NAMALWA (cell line): Measurements from ENCODE around the gene IMMP2L.

Experiments used
- DNase-seq: peaks from one replicate; pipeline ENCODE4 v3.0.0-alpha.2; 2015; ENCODE audit warnings: low spot score

IMMP2L gene

DNA sequence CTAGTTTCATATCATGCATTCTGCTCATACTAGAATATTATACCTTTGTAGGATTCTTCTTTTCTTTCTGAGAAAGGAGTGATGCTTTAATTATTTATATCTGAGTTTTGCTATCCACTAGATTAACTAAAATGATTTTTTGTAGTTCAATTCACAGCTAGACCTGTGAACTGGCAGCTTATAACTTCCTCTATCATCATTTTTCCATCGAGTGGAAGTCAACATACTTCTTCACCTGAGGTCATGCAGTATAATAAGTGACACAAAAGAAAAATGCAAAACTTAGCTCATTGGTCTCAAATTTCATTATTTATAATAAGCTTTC lies 463.4 kb downstream of the IMMP2L start:
- DNase-seq = no peak

DNA sequence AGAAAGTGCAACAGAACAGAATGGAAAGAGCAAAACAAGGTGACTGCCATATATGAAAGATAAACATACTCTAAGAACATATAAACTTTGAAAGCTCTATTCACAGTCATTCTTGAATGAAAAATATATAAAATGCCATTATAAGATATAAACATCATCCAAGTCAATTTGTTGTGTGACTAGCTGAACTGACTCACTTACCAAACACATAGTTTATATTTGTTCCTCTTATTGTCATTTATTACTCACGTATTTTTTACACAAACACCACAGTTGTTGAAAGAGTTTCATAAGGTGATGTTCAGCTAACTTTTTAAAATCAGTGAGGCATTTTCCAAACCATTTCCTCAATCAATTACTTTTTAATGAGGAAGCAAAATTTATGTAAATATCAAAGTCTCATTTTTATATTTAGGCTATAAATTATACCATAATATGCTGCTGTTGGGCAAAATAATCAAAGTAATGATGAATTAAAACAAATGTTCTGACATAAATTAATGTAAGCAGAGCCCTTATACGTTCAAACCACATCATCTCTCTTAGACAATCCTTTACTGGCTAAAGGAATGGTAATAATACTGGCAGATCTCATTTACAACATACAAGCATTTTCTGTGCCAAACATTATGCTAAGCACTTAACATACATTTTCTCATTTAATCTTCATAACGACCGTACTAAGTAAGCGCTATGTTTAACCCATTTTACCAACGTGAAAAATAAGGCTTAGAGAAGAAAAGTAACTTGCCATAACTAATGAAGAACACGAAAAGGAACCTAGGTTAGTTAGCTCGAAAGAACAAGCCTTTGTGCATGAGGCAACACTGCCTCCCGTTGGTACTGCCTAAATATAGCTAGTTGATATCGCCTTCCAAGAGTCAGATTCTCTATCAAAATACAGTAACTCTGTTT lies 464.0 kb downstream of the IMMP2L start:
- peak; percentile 55 for DNase-seq

DNA sequence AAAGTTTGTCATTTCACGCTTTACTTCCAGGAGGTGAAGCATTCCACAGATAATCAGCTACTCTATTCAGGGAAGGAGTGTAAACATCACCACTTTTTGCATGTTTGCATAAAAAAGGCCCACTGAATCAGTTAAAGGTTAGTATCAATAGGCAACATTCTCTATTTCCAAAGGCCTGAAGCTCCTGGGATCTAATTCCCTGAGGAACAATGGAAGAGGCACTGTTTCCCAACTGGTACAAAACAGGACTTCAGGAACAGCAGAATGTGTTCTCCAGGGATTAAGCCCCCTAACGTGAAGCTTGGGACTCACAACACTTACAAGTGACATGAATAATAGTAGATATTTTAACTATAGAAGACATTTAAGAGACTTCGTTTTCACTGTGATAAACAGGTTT lies 465.3 kb downstream of the IMMP2L start:
- DNase-seq = no peak

DNA sequence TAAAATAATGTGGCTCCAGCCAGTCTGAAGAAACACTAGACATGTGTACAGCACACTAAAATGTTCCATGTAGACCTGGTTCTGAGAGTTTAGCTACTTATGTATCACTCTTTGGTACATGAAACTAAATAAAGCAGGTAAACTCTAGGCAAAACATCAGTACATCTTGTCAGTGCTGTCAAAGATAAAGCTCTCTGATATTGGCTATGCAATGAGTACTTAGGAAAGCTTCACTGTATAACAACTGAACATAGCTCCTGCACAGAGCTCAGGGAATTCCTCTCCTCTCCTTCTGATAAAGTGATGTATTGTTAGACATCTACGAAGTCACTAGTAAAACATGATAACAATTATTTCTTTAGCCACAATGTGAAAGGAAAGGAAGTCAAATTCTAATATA lies 467.9 kb downstream of the IMMP2L start:
- DNase-seq = no peak

DNA sequence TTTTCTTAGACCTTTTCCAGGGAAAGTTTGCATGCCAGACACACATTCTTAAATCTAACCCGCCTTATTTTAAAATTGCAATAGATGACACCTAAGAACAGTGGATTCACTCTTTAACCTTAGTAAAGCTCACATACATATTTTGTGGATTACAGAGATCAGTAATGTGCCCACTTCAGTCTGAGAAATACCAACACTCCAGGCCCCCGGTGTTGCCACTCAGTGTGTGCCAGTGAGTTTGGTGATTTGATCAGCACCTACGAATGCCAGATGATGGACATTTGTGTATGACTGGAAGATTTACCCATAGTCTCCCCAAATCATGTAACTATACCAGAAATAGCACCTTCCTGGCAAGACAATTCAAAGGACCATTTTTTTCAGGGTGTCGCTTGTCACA lies 468.8 kb downstream of the IMMP2L start:
- no peak for DNase-seq

DNA sequence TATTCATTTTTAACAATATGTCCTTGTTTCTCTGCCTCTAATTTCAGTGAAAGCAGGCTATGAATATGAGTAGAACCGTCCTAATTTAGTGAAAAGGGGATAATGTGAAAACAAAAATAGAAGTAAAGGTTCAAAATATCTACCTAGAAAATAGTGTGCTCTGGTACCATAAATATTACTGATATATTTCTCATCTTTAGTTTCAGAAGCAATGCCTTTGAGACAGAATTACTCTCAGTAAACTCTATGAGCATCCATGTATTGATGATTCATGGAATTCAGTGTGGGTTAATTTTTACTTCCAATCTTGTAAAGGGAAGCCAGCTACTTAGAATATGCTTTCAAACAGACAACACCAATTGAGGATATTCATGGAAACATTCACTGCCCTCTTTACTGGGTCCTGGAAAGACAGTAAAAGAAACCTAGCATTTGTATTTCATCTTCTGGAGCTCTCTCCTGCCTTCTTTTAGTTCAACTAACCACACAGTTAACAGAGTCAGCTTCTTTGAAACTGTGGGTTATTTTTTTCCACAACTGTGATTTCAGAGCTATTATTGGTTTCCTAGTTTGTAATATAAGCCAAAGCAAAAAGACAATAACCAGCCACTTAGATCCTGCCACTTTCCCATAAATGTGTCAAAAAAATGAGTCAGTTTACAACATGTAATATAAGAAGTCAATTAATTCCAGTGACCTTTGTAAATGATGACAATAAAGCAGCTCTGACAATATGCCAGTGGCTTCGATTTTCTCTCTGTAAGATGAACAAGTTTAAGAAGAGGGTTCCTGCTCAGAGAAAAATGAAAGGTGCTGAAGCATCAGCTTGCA lies 469.7 kb downstream of the IMMP2L start:
- DNase-seq = no peak

DNA sequence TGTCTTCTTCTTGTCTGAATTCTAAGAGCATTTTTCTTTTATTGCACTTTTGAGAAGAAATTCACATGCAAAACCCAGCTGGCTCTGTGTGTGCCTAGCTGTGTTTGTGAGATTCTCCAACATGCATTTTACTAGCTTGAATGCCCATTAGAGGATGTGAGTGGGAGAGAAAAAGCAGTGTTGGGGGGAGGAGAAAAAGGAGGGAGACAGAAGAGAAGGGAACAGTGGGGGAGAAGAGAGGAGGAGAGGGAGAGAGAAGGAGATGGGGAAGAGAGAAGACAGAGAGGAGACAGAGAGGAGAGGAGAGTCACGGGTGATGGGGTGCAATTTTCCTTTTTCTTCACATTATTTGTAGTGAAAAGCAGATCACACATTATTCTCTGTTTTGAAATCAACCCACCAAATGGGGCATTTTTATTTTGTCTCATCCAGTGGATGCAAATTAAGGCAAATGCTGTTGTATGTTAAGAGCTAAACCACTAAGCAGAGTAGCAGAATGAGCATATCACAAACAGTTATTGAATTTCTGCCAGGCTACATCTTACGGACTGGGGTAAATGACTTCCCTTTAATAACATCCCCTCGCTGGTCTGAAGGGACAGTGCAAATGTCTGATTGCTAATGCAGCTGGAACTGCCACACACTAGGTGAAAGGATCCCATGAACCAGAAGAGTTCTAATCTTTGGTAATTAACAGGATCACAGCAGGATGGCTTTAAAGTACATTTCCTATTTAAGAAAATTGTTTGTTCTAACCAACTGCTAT lies 470.5 kb downstream of the IMMP2L start:
- no peak for DNase-seq

DNA sequence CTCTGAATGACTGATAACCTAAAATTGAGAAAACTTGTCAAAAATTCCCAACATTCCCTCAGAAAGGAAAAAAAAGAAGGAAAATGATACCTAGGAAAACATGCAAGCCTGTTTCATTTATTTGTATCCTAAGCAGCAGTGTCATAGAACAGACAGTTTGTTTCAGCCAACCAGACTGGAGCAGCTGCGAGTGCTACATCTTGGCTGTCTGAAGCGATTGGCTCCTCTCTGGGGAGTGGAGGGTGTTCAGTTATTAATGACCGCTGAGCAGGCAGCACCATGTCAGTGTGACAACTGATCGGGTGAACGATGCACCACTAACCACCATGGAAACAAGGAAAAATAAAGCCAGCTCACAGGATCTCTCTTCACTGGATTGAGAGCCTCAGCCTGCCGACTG lies 471.4 kb downstream of the IMMP2L start, which contains the start of gene LRRN3:
Gene LRRN3 (plus strand): TSS at position 282 of the 400 bp plus-strand sequence. CDS start 31,646 bp downstream, outside the sequence.
- no peak for DNase-seq

DNA sequence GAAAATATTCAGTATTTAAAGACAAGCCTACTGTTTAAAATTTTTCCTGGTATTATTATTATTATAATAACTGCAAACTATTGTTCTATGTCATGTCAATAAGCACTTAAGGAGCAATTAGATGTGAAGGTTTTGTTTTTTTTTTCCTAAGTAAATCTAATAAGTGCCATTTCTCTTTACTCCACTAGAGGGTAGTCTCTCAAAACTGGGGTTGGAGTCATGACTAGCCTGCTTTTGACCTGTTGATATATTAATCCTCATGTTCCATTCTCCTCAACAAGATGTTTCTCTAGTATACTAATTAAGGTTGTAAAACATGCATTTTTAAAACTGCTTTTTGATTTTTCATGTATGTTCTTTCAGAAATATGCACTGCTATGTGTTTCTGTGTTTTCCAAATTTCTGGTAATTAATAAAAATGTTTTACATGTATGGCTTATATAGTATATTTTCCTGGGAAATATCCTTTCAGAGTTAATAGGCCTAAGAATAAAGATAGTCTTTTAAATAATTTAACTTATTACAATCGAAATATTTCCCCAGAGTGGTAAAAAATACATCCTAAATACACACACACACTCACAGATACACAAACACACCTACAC lies 472.4 kb downstream of the IMMP2L start:
- DNase-seq = peak; percentile 75

DNA sequence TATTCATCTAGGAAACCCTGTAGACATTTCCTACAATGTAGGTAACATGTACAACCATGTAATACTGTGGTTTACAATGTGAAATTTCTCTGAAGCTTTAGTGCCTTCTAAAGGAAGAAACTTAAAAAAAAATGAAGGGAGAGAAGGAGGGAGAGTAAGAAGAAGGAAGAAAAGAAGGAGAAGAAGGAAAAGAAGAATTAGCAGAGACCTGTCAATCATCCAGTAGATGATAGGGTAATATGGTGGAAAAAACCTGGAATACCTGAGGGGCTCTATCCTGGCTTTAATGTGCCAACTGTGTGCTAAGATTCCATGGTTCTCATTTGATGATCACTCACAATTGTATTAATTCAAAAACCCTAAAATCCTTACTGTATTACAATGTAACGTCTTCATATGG lies 474.0 kb downstream of the IMMP2L start:
- no peak for DNase-seq

DNA sequence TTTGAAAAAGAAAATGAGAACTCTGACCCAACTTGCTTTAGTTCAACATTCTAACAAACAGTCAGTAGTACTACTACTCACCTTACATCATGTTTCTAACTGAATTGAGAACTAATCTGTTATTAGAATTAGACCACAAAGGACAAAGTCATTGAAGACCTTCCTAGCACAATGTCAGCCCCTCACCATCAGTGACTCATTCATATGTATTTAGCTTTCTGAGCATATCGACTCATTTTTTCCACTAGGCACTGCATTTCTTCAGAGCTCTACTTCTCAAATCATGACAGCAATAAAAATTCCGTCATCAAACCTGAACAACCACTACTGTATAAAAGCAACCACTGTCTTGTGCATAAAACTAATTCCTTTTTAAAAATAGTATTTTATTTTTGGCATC lies 475.8 kb downstream of the IMMP2L start:
- DNase-seq = no peak

DNA sequence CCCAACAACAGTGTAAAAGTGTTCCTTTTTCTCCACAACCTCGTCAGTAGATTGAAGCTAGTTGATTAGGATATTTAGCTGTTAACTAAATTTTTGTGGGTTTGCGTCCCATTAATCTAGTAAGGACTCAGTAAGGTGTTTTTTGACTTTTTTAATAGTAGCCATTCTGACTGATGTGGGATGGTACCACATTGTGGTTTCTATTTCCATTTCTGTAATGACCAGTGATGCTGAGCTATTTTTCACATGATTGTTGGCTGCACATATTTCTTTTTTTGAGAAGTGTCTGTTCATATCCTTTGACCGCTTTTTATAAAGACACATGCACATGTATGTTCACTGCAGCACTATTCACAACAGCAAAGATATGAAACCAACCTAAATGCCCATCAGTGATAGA lies 476.9 kb downstream of the IMMP2L start:
- no peak for DNase-seq

DNA sequence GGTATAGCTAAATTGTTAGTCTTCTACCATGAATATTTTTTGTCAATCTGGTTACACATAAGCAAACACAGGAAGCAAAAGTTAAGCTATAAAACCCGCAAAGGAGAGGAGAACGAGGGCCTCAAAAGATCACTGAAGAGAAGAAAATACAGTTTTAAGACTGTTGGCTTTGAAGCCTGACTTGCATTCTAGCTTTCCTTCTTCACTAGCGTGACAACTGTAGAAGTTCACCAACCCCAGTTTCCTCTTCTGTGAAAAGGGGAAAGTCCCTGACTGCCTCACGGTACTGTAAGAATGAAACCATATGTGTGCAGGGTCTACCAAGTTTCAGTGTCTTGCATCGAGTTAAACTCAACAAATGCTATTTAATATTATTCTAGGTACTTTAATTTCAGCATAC lies 478.9 kb downstream of the IMMP2L start:
- peak; percentile 85 for DNase-seq

DNA sequence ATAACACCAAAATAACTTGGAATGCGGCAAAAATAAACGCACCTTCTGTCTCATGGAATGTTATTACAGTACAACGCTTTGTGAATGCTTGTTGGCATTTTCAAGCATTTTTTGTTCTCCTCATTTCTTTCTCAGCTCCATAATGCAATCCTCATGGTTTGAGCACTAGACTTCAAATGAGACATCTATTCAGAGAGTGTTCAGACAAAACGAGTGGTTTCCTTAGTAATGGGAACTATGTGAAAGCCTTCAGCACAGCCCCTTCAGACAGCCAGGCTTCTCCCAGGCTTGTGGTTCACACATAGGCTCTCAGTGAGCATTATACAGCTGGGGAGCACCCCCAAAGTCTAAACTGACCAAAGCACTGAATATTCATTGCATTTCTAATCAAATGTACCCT lies 479.9 kb downstream of the IMMP2L start:
- DNase-seq = no peak

DNA sequence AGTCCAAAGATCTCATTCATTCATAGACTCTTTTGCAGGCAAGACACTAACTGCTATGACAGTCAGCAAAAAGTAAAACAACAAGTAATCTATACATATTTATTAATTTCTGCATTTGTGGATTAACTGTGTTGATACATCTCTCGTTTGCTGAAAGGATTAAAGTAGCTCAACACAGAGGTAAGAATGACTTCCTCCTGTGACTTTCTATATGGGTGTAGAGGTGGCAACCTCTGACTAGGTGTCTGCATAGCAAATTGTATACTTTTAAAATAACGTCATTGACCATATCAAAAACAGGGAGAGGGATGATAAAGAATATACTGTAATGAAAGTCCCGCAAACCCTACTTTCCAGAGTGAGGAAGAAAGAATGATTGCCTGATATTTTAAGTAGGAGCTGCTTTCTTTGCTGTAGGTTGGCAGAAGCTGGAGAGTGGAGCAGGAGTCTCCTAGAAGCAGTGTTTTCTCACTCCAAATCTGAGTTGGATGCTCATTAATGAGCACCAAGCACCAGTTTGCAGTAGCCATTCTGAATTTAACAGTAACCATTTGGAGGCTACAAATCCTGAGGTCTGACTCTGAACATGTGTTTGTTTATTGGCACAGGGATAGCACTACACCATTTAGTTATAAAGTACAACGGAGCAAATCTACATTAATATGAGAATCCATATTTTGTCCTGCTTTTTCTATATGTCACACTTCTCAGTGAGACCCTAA lies 480.6 kb downstream of the IMMP2L start:
- no peak for DNase-seq

DNA sequence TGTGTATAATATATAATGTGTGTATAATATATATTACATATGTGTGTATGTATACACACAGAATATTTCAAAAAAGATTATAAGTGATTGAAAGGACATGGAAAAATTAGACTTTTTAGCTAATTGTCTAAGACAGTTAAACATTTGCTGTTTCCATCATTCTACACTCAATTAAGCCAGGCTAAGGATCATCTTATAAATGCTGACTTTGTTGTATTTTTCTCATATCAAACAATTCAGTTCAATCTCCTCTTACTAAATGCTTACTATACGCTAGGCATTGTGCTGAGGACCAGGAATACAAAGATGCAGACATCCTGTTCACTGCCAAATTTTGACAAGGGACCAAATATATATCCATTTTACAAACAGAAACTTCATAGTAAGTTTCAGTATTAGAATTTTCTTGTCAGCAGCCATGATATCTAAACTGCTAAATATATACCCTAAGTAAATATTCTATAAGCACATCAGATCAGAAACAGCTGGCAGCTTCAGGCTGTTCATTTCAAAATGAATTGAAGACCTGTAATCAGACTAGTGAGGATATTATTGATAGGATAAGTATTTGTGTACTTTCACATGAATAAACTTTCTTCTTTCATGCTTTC lies 481.7 kb downstream of the IMMP2L start:
- no peak for DNase-seq

DNA sequence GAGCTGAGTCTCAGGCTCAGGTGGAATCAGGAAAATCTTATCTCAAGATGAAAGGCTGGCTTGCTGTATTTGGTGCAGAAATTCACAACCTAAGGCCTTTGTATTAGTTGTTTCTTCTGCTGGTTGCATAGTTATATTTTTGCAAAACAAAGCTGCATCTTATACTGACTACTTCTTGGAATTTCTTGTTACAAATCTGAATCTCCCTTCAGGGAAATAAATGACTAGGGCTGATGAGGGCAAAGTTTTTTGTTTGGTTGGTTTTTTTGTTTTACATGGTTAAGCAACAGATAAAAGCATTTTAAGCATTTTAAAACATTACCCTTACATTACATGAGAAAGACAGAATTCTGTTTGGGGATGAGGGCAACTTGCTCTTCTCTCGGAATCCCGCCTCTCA lies 485.3 kb downstream of the IMMP2L start:
- DNase-seq = no peak

DNA sequence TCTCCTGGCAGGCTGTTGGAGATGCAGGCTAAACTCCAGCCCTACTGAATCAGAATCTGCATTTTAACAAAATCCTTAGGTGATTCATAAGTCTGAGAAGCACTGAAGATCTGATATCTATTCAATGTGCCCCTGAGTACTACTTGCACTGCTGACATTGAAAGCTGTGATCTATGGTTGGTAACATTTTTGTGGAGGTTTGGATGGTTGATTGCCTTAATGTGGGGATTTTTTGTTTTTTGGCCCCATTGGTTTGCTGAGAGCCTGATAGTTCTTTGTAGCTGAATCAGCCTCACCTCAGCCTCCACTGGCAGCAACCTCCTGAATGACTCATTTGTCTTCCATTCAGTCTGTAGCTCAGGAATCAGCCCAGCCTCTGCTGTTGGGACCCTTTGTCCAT lies 486.1 kb downstream of the IMMP2L start:
- no peak for DNase-seq

DNA sequence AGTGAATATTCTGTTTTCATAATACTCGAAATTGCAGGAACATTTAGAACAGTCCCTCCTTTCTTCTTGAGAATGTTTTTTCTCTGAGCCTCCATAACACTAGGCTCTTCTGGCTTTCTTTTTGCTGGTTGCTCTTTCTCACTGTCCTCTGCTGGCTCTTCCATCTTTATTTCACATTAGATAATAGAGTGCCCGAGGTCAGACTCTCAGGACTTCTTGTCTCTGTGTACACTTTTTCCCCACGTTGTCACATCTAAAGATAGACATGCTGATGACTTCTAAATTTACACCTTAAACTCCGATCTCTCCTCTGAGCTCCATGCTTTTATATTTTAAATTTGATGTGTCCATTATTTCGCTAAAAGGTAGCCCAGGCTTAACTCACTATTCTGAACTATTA lies 486.8 kb downstream of the IMMP2L start:
- DNase-seq = no peak

DNA sequence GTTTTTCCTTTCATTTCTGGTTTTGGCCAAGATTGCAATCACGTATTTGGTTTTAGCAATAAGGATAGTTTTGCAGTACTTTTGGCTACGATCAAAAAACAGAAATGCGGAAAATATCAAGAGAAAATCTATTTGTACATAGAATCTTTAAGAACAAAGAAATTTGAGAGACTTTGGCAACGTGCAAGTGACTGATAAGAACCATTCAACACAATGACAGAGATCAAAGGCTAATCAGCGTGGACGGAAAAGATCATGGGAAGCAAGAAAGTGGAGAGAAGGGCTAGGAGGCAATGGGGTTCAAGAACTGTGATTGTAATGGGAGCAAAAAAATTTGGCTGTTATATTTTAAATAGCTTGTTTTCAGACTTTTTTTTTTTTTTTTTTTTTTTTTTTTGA lies 487.5 kb downstream of the IMMP2L start:
- no peak for DNase-seq
